ENCODE measurements around the gene CLNK.

Gene CLNK

DNA sequence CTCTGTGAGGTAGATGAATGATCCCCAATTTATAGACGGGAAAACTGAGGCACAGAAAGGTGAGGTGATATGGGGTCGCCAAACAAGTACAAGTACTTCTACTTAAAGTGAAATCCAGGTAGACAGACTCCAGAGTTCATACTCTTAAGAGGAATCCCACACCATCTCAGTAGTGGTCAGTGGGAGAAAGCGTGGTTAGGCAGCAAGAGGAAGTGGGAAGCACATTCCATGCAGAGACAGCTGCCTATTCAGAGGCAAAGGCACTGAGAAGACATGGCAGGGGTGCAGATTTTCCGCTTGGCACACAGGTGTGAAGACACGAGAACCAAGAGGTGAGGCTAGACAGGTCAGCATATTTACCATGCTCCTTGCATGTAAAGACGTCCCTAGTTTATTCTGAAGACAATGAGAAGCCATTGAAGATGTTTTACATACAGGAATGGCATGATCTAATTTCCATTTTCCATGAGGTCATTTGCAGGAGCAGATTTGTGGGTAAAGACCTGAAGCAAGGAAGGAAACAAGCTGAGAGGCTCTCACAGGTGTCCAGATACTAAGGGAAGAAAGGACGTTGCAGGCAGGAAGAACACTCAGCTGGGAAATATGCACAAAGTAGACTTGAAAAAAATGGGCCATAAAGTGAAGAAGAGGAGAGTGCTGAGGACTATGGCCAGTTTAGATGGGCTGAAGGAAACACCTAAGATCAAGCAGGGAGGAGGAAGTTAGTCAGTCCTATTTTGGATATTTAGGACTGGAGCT, 17.3 kb upstream of the CLNK start:
- DNase-seq (ENCODE audit: low read depth in 1 of 2, low spot score in 1 of 2): no peak

DNA sequence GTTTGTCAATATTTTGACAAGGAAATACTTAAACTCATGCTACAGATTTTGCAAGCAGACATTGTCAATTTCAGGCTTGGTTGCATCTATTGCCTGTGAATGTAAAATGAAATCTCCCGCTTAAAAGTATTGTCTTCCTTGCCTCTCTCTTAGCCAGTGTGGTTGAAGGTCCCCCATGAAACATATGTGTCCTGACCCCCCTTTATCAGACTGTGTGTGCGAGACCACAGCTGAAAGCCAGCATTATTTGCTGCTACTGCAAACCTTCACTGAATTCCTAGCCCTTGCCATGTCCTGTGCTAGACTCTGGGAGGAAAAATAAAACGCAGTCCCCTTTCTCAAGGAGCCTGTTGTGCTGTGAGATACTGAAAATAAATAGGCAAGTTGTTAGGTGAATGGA, 16.6 kb upstream of the CLNK start:
- no peak for DNase-seq (ENCODE audit: low read depth in 1 of 2, low spot score in 1 of 2)

- DNase-seq (ENCODE audit: low read depth in 1 of 2, low spot score in 1 of 2): no peak
These were observed 13.6 kb upstream of the CLNK start for GRCh38 chr4:10698172-10698571.

DNA sequence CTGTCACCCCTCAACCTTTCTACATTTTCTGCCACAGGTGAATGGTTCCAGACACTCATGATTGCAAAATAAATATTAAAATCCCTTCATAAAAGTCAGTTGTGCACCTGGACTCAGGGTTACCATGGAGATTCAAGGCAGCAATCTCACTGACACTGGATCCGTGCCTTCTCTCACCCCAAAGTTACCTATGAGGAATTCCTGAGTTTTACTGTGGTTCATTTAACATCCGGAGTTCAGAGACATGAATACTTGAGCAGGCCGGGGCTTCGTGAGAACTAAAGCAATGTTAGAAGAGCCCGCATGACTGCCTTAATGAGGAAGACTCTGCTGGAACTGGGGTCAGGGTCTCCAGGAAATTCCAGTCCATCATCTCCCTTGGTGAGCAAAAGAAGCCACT, 12.5 kb upstream of the CLNK start:
- no peak for DNase-seq (ENCODE audit: low read depth in 1 of 2, low spot score in 1 of 2)

GRCh38 chr4:10696253-10696652, 11.7 kb upstream of the CLNK start:
- no peak for DNase-seq (ENCODE audit: low read depth in 1 of 2, low spot score in 1 of 2)

GRCh38 chr4:10694828-10695209, 10.3 kb upstream of the CLNK start:
- DNase-seq (ENCODE audit: low read depth in 1 of 2, low spot score in 1 of 2): no peak

GRCh38 chr4:10694151-10694827, 9.7 kb upstream of the CLNK start:
- DNase-seq (ENCODE audit: low read depth in 1 of 2, low spot score in 1 of 2): no peak

DNA sequence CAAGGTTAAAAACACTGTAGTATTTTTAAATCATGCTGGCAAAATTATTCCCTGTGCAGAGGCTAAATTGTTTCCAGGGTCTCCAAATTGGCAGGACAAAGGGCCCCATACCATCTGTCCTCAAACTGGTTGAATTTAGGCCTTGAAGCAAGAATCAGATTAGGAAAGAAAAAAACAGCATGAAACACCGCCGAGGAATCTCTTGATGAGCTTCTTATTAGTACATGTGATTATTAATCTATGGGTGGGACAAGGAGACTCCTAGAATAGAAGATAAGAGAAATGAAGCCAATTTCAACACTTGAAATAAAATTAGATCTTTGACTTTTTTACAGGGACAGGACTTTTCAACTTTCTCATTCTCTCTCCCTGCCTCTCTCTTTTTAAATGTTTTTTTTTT, 7.1 kb upstream of the CLNK start:
- DNase-seq (ENCODE audit: low read depth in 1 of 2, low spot score in 1 of 2): no peak

GRCh38 chr4:10690185-10690907, 5.8 kb upstream of the CLNK start:
- DNase-seq (ENCODE audit: low read depth in 1 of 2, low spot score in 1 of 2): no peak

GRCh38 chr4:10688846-10689245, 4.3 kb upstream of the CLNK start:
- no peak for DNase-seq (ENCODE audit: low read depth in 1 of 2, low spot score in 1 of 2)

GRCh38 chr4:10688022-10688421, 3.5 kb upstream of the CLNK start:
- no peak for DNase-seq (ENCODE audit: low read depth in 1 of 2, low spot score in 1 of 2)

GRCh38 chr4:10687526-10687925, 3.0 kb upstream of the CLNK start:
- DNase-seq (ENCODE audit: low read depth in 1 of 2, low spot score in 1 of 2): no peak

DNA sequence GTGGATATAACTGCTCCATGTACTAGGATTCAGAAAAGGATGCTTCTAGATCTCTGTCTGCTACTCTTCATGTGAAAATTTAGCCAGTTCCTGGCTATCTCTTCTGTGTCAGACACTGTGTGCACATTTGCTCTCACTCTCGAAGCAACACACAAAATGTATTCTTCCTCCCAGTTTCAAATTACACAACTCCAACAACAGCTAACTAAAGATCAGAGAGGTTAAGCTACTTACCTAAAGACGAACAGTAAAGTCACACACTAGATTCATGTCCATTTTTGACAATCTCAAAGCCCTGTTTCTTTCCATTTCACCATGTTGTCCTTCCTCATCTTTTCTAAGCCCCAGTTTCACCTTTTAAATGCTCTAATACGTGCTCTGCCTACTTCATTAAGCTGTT, 2.2 kb downstream of the CLNK start:
- no peak for DNase-seq (ENCODE audit: low read depth in 1 of 2, low spot score in 1 of 2)

- no peak for DNase-seq (ENCODE audit: low read depth in 1 of 2, low spot score in 1 of 2)
These were observed 6.6 kb downstream of the CLNK start for GRCh38 chr4:10677796-10678497.

DNA sequence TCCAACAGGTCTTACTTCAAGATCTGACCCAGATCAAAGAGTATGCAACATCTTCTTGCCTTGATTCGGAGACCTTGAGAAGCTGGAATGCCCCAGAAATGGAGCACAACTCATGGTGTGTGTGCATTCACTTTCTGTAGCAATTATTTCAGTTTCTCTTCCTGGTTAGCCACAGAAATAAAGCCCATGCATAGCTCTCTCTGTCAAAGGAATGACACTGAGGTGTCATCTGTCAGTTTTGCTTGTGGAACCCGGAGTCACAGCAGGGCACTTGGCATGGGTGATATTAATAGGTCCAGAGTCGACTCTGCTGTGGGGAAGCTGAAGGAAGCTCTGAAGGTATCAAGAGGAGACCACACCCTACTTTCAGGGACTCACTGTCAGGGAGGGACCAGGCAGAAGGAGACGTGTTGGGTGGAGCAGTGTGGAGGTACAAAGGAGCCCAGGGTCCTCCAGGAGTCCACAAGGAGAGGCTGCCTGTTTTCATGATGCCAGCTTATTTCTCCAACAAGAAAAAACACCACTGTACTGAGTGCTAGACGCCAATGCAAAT, 10.7 kb downstream of the CLNK start:
- no peak for DNase-seq (ENCODE audit: low read depth in 1 of 2, low spot score in 1 of 2)

DNA sequence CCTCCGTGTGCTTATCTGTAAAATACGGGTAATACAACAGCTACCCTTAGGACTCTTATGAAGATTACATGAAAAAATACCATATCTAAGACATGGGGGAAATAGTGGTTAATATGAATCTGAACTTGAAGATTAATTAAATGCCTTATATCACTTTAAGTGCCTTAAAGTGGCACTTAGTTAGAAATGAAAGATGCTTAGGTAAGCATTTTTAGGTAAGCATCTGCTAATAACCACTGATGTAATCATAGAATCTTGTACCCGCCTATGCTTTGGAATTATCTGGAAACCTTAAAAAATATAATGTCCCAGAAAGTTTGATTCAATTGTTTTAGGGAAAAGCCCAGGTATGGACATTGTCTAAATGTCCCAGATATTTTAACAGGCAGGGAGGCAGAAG, 12.2 kb downstream of the CLNK start:
- DNase-seq (ENCODE audit: low read depth in 1 of 2, low spot score in 1 of 2): no peak

DNA sequence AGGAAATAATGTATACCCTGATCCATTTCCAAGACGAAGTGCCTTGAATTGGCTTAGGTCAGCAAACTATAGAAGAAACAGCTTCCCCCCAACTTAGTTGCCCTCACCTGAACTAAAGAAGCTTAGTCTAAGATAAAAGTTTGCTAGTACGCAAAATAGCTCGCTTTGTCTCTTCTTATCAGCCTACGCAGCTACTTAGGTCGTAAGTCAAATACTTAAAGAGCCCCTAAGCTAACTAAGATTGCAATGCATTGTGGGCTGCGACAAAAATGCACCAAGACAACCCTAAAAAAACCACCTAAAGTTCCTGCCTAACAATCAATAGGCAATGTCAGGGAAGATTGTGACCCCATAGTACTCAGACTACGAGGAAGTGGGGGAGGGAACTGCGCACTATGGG, 12.8 kb downstream of the CLNK start:
- no peak for DNase-seq (ENCODE audit: low read depth in 1 of 2, low spot score in 1 of 2)

GRCh38 chr4:10671366-10671765, 13.2 kb downstream of the CLNK start:
- DNase-seq (ENCODE audit: low read depth in 1 of 2, low spot score in 1 of 2): no peak

GRCh38 chr4:10670321-10670720, 14.2 kb downstream of the CLNK start:
- DNase-seq (ENCODE audit: low read depth in 1 of 2, low spot score in 1 of 2): no peak

- no peak for DNase-seq (ENCODE audit: low read depth in 1 of 2, low spot score in 1 of 2)
These were observed 16.8 kb downstream of the CLNK start for GRCh38 chr4:10667701-10668326.

DNA sequence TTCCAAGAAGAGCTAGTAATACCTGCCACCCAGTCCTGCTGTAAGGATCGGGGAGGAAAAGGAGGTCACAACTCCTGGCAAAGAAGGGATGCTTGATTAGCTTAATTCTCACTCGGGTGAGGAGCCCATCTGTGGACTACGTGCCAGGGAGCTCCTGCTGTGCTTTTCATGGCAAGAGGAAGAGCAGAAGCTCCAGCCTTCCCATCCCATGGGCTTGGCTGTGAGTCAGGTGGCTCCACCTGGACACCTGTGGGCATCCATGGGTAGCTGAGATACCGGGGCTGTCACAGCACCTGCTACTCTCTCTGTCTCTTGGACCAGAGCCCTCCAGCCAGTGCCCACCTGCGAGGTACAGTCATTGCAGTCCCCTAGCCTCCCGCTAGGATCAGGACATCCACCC, 18.0 kb downstream of the CLNK start:
- no peak for DNase-seq (ENCODE audit: low read depth in 1 of 2, low spot score in 1 of 2)
